ENCODE measurements around the gene ZDHHC21. TPM values are rescaled to one million over a fixed set of nuclear protein-coding genes. Genes with fewer than 3 reads are reported as not detected.
"Not testable (repeated sequence)": the region's sequence is repeated elsewhere in the genome, so short reads cannot be mapped to it uniquely, and the experiment has no call there.

Gene ZDHHC21
- total RNA-seq, 2 donors from 2014 or later: 4.0 to 7.9 TPM

DNA sequence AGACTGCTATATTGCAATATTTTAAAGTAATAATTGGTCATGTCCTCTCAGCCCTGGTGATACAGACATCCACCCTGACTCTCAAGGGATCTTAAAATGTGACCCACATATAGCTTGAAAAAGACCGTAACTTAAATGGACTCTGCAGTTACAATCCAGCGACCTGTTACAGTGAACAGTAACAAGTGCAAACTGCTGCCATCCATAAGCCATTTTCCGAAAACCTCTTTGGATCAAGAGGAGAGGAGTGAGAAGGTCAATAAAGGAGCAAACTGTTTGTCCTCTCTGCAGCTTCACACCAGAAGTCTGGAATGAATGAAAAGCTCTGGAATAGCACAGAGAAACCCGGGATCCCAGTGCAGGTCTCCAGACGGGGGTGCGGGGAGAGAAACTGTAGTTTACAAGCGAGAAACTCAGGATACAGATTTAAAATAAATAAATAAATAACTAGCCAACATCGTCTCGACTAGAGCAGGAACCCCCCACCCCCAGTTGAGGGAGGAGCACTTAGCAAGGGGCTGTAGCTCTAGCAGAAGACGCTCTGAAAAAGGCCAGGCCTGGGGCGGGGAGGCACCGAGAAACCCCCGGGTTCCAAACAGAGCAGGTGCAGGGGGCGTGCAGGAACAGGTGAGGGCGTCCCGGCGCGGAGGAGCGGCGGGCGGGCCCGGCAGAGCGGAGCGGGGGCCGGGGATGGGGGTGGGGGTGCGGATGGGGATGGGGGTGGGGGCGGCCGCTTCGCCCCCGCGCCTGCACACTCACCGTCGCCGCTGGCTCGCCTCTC is 572 bp downstream of the ZDHHC21 start:
- no peaks in the 10 kb centered on the region for H3K9me3 Mint-ChIP-seq
- DNase-seq (ENCODE audit: low spot score in 2 of 2): no peak
- peaks cover 23 to 27% of the 10 kb centered on the region in 2 donors for H3K36me3 Mint-ChIP-seq
- peak overlapping the region; percentile 85 to 90 for H3K27ac Mint-ChIP-seq
- peak; percentile 59 to 67 for ATAC-seq

DNA sequence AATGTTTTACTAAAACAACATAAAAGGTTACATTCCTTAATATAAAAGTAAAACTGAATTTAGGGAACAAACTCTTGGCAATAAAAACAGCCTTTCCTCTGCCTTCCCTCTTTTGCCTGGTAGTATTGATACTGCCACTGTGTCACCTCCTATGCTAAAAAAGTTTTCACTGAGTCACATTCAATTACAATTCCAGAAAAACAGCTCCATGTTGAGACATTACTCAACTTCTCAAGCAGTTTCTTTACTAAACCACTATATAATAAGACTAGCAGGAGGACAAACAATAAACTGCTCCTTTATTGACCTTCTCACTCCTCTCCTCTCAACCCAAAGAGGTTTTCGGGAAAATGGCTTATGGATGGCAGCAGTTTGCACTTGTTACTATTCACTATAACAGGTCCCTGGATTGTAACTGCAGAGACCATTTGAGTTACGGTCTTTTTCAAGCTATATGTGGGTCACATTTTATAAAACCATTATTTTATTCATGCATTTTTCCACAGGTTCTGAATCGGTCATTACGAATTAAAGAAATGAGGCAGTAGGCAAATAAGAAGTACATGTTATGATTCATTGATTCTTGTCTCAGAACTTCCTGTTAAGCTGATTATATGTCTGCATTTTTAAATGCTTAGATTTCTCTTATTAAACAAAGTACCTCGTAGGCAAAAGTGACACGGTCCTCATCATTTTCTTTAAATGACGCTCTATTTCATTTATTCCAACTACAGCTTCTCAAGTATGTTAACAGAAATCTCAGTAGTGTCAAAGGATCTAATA is 2.1 kb downstream of the ZDHHC21 start:
- H3K27ac Mint-ChIP-seq: peak overlapping the region in 1 of 2 donors; percentile 53
- DNase-seq (ENCODE audit: low spot score in 2 of 2) (no peak), ATAC-seq (no peak)
- no peaks in the 10 kb centered on the region for H3K9me3 Mint-ChIP-seq
- H3K36me3 Mint-ChIP-seq: peaks cover 23 to 28% of the 10 kb centered on the region in 2 donors

DNA sequence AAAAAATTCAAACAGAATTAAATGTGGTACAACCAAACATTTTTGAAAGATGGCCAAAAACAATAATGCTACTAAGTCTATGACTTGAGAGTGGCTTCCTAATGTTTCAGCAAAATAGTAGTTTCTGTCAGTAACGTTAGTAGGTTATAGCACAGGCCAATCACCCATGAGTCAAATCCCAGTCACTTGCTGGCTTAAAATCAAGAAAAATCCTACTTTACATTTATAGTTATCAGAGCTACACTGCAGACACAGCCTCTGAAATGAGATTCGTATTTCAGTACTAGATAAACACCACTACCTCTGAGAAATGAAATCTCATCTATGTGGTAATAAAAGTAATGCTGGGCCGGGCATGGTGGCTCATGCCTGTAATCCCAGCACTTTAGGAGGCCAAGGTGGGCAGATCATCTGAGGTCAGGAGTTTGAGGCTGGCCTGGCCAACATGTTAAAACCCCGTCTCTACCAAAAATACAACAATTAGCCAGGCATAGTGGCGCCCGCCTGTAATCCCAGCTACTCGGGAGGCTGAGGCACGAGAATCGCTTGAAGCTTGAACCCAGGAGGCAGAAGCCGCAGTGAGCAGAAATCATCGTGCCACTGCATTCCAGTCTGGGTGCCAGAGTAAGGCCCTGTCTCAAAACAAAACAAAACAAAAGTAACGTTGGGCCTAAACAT is 6.1 kb downstream of the ZDHHC21 start:
- peaks cover 20 to 31% of the 10 kb centered on the region in 2 donors for H3K36me3 Mint-ChIP-seq
- no peak for ATAC-seq
- no peak overlapping the region for H3K27ac Mint-ChIP-seq

DNA sequence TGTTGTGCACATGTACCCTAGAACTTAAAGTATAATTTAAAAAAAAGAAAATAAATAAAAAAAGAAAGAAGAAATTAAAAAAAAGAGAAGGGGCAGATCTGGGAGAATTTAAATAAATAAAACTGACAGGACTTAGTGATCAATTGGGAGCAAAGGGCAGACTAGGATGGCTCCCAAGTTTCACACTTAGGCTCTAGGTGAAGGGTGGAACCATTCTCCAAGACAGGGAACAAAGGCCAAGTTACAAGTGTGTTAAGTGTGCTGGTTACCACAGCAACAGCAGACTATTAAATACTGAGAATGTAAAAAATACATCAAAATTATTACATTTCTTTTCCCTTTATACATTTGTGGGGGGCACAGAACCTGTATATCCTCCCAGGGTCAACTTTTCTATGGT is 7.1 kb downstream of the ZDHHC21 start:
- no peaks in the 10 kb centered on the region for H3K9me3 Mint-ChIP-seq
- peaks cover 28 to 31% of the 10 kb centered on the region in 2 donors for H3K36me3 Mint-ChIP-seq
- ATAC-seq (no peak), DNase-seq (ENCODE audit: low spot score in 2 of 2) (no peak)
- H3K27ac Mint-ChIP-seq: no peak overlapping the region

More for the DNA sequence above, 6.1 kb downstream of the ZDHHC21 start:
- no peaks in the 10 kb centered on the region for H3K9me3 Mint-ChIP-seq
- no peak for DNase-seq (ENCODE audit: low spot score in 2 of 2)

DNA sequence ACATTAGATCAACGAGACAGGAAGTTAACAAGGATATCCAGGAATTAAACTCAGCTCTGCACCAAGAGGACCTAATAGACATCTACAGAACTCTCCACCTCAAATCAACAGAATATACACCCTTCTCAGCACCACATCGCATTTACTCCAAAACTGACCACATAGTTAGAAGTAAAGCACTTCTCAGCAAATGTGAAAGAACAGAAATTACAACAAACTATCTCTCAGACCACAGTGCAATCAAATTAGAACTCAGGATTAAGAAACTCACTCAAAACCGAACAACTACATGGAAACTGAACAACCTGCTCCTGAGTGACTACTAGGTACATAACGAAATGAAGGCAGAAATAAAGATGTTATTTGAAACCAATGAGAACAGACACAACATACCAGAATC is 10.6 kb downstream of the ZDHHC21 start:
- not testable (repeated sequence) for DNase-seq (ENCODE audit: low spot score in 2 of 2); H3K9me3 Mint-ChIP-seq; ATAC-seq
- Mint-ChIP-seq H3K36me3 (peaks cover 16 to 17% of the 10 kb centered on the region in 2 donors), H3K27ac (peak overlapping the region in 1 of 2 donors; percentile 37)

DNA sequence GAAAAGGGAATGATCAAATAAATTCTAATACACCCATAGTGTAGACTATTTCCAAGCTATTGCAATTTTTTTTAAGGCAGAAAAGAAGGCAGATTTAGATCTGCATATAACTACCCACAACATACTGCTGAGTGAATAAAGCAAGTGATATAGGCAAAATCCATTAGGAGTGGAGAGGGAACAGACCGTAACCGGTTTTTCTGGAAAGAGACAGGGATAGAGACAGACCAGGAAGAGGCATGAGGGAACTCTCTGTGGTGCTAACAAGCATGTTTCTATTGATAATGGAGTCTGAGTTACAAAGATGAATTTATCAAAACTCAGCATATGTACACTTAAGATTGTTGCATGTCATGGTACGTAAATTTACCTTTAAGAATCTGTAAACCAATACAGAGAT is 14.5 kb downstream of the ZDHHC21 start:
- ATAC-seq: no peak
- no peaks in the 10 kb centered on the region for H3K9me3 Mint-ChIP-seq
- peaks cover 8 to 20% of the 10 kb centered on the region in 2 donors for H3K36me3 Mint-ChIP-seq
- DNase-seq (ENCODE audit: low spot score in 2 of 2): no peak
- no peak overlapping the region for H3K27ac Mint-ChIP-seq

DNA sequence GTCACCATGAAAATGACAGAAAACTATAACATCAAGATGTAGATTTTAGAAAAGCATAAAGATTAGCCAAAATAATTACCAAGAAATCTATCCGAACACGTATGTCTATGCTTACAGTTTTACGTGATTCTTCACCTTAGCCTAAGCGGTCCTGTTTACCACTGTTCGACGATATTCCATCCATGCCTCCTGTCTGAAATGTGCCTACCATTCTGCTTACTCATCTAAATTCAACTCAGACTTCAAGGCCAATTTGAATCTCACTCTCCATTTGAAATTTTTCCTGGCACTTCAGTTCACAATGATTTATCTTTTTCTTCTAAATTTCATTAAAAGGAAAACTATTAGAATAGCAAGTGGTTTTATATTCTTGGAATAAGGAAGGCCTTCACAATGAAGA is 15.4 kb downstream of the ZDHHC21 start:
- no peaks in the 10 kb centered on the region for H3K9me3 Mint-ChIP-seq
- H3K36me3 Mint-ChIP-seq: peaks cover 5 to 18% of the 10 kb centered on the region in 2 donors
- DNase-seq (ENCODE audit: low spot score in 2 of 2): no peak
- no peak for ATAC-seq
- H3K27ac Mint-ChIP-seq: no peak overlapping the region

DNA sequence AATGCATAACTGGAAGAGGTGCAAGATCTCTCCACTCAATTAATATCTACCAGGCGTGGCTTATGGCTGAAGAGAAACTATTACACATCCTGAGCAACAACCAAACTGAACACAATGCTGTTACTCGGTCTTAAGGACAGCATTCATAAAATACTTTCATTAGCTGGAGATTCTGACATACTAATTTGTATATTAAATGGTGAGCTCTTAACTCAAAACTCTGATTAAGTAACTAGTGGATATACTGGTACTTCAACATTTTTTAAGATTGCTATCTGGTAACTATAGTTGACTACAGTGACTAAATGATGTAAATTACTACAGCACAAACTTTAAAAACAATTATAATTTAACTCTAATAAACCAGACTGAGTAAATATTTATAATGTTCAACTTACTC is 15.8 kb downstream of the ZDHHC21 start:
- ATAC-seq (no peak), DNase-seq (ENCODE audit: low spot score in 2 of 2) (no peak)
- no peak overlapping the region for H3K27ac Mint-ChIP-seq
- H3K9me3 Mint-ChIP-seq: no peaks in the 10 kb centered on the region
- peaks cover 2 to 16% of the 10 kb centered on the region in 2 donors for H3K36me3 Mint-ChIP-seq

DNA sequence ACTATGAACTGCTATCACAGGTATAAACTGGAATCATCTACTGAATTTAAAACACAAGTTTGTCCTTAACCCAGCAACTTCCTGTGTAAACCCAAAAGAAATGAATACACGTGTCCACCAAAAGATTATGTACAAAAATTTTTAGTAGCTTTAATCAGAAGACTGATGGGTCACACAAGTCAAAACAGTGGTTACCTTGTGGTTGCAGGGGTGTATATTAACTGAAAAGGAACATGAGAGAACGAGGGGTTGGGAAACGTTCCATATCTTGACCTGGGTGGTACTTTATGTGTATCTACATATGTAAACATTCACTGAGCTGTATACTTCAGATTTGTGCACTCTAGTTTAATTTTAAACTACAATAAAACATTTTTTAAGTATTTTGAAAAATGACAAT is 18.6 kb downstream of the ZDHHC21 start:
- Mint-ChIP-seq H3K36me3 (peaks cover 5 to 9% of the 10 kb centered on the region in 2 donors), H3K9me3 (no peaks in the 10 kb centered on the region), H3K27ac (no peak overlapping the region)
- ATAC-seq: no peak
- DNase-seq (ENCODE audit: low spot score in 2 of 2): no peak

DNA sequence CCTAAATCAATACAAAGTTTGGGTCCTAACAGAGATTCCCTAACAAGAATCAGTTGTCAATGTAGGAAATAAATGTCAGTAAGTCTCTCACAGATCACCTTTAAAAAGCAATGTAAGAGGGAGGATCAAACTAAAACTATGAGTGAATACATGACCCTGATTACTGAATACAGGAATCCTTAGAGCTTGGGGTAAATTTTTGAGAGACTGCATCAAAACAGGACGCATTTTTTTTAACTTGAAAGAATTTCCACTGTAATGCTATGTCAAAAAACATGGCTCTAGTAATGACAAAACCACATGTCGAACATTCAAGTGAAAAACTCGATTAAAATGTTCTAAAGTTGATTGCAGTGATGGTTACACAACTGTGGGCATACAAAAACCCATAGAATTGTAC is 21.9 kb downstream of the ZDHHC21 start:
- DNase-seq (ENCODE audit: low spot score in 2 of 2): no peak
- no peaks in the 10 kb centered on the region for H3K9me3 Mint-ChIP-seq
- peak; percentile 29 to 93 for ATAC-seq
- no peak overlapping the region for H3K27ac Mint-ChIP-seq
- H3K36me3 Mint-ChIP-seq: peaks cover 5% of the 10 kb centered on the region in 2 donors

DNA sequence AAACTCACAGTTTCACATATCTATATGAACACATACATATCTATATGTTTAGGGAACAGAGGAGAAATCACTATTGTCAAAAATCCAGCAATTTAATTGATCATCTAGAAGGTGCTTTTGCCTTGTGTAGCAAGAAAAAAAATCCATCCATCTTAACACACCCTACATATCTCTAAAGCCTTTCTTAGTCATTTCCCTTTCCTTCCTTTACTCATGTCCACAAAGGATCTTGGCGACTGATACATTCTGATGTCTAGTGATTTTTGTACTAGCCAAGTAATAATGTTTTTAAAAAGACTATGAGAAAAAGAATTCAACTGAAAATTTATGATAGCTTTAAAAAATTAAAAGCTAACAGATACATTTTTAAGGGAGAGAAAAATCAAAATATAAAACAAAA is 22.5 kb downstream of the ZDHHC21 start:
- DNase-seq (ENCODE audit: low spot score in 2 of 2) (no peak), ATAC-seq (peak; percentile 63 to 93)
- H3K9me3 Mint-ChIP-seq: no peaks in the 10 kb centered on the region
- peaks cover 5% of the 10 kb centered on the region in 2 donors for H3K36me3 Mint-ChIP-seq
- H3K27ac Mint-ChIP-seq: peak overlapping the region in 1 of 2 donors; percentile 97

DNA sequence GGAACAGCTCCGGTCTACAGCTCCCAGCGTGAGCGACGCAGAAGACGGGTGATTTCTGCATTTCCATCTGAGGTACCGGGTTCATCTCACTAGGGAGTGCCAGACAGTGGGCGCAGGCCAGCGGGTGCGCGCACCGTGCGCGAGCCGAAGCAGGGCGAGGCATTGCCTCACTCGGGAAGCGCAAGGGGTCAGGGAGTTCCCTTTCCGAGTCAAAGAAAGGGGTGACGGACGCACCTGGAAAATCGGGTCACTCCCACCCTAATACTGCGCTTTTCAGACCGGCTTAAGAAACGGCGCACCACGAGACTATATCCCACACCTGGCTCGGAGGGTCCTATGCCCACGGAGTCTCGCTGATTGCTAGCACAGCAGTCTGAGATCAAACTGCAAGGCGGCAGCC is 29.2 kb downstream of the ZDHHC21 start:
- not testable (repeated sequence) for H3K9me3 Mint-ChIP-seq; ATAC-seq; H3K36me3 Mint-ChIP-seq; DNase-seq (ENCODE audit: low spot score in 2 of 2); H3K27ac Mint-ChIP-seq

DNA sequence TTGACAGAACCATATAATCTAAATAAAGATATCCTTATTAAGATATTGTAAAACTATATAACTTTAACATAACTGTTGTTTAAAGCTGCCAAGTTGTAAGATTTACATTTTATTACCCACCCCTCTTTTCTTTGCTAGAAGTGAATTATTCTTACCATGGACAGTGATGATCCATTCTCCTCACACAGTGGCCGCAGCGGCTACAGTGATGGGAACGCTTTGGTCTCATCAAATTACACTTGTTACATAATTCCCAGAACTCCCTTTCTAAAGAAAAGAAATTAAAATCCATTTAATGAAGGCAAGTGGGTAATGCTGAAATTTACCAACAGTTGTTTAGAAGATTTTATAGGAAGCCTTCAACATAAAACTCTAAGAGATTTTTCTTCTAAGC is 31.2 kb downstream of the ZDHHC21 start:
- Mint-ChIP-seq H3K27ac (no peak overlapping the region), H3K36me3 (peaks cover 0 to 28% of the 10 kb centered on the region in 2 donors), H3K9me3 (no peaks in the 10 kb centered on the region)
- DNase-seq (ENCODE audit: low spot score in 2 of 2) (no peak), ATAC-seq (no peak)

DNA sequence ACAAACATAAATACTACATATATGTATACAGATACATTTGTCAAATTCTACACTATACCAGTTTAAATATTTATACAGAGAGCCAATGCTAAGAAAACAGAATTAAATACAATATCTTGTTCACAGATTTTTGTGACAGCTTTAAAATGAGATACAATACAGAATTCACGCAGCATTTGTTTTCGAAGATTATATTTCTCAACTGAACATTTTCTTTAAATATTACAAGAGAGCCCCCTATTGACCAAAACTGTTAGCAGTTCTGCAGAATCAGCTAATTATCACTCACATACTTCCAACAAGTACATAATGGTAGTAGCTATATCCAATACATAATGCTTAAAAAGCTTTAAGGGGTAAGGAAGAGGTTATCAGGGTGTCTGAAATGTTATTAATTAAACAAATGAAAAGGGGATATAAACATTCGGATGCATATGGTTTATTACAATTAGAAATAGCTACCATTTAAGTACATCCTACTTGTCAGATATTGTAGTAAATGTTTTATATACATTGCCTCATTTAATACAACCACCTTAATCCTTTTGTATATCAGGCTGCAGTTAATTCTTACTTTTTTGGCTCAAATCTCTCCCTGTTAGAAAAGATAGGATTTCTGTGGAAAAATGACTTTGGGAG is 31.7 kb downstream of the ZDHHC21 start:
- DNase-seq (ENCODE audit: low spot score in 2 of 2): no peak
- no peak for ATAC-seq
- Mint-ChIP-seq H3K27ac (no peak overlapping the region), H3K9me3 (peaks cover 0 to 4% of the 10 kb centered on the region in 2 donors), H3K36me3 (peaks cover 0 to 33% of the 10 kb centered on the region in 2 donors)

DNA sequence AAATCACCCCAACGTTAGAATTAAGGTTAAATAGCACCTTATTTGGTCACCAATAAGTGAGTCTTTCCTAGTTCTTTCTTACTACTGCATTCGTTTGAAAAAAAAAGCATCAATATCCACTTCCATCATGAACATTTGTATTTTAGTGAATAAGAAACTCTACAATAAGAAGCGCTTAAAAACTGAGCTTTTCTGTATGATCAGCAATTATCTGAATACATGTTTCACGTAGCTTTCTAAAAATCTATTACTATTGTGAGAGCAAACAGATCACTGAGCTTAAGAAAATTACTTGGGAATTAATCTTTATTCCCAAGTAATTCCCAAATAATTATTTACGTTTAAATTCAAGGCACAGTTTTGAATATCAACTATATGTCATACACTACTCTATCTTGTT is 32.5 kb downstream of the ZDHHC21 start:
- no peak overlapping the region for H3K27ac Mint-ChIP-seq
- H3K9me3 Mint-ChIP-seq: peaks cover 0 to 7% of the 10 kb centered on the region in 2 donors
- peaks cover 0 to 38% of the 10 kb centered on the region in 2 donors for H3K36me3 Mint-ChIP-seq
- no peak for ATAC-seq
- no peak for DNase-seq (ENCODE audit: low spot score in 2 of 2)

DNA sequence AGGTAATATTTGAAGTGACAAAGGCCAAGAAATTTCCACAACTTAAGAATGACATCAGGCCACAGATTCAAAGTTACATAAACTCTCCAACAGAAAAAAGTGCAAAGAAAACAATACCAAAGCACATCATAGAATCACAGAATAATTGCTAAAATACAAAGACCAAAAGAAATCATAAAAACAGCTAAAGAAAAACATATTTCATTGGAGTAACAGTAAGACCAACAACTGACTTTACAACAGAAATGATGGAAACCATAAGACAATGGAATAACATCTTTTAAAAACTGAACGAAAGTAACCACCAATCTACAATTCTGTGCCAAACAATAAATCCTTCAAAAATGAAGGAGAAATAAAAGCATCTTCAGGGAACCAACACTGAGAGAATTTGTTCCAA is 38.3 kb downstream of the ZDHHC21 start:
- H3K27ac Mint-ChIP-seq: no peak overlapping the region
- no peak for ATAC-seq
- peaks cover 18 to 58% of the 10 kb centered on the region in 2 donors for H3K36me3 Mint-ChIP-seq
- DNase-seq (ENCODE audit: low spot score in 2 of 2): no peak
- H3K9me3 Mint-ChIP-seq: peaks cover 10 to 19% of the 10 kb centered on the region in 2 donors

Measured in activated naive CD4-positive, alpha-beta T cell treated with anti-CD3 and anti-CD28 coated beads, Interleukin-2, amount 50 U/mL, for 72 hours (primary cell).